Bone marrow (tissue), 2 donors: ENCODE results near the gene C13orf46.
"Not testable (repeated sequence)": the region's sequence is repeated elsewhere in the genome, so short reads cannot be mapped to it uniquely, and the experiment has no call there.

ENCODE experiments used
- DNase-seq, 2 donors: peaks; one replicate each; lab custom pipeline; 2025; lab: John Stamatoyannopoulos, UW

C13orf46 gene

DNA sequence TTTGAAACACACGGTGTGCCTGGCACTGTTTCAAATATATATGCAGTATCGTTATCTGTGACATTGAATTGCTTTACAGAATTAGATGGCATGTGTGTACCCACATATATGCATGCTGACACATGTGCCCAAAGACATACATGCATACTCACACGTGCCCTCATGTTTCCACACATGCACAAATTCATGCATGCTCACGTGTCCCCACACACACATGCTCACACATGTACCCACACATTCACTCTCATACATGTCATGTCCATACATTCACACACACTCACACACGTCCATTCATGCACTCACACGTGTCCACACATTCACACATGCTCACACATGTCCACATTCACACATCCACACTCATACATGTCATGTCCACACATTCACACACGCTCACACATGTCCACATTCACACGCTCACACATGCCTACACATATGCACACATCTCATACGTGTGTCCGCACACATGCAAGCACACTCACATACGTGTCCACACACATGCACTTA, 17.9 kb upstream of the C13orf46 start:
- no peak for DNase-seq

DNA sequence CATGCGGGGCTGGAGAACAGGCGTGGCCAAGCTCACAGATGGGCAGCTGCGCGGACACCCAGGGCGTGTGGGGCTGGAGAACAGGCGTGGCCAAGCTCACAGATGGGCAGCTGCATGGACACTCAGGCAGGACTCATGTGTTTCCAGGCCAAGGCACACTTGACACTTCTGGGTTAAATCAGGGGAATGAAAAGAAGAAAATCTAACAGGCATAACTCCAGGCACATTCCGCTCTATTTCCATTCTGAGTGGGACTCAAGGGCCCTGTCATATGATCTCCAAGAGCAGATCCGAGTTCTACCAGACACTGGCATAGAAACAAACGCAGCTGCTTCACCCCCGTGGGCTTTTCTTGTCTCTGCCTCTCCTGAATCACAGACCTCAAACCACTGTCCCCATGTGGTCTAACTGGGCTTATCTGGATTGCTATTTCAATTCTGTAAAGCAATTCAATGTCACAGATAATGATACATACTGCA, 17.4 kb upstream of the C13orf46 start:
- no peak for DNase-seq

DNA sequence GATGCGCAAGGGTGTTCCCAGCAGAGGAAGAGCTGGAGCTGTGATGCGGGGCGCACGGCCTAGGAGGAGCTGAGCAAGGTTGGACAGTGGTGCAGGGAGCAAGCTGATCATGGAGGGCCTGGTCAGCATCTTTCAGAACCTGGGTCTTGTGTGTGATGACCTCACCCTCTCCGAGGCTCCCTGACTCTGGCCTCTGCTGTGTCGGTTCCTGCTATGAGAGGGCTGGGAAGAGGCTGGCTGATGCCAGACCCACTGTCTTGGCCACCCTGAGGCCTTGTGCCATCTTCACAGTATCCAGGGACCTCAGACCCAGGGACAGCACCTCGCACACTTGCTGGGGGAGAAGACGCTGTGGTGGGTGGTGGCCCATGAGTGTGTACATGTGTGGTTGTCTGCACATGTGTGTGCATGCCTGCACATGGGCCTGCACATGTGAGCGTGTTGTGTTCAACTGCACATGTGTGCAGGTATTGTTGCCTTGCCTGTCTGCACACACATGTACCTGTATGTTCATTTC, 16.5 kb upstream of the C13orf46 start:
- no peak for DNase-seq

DNA sequence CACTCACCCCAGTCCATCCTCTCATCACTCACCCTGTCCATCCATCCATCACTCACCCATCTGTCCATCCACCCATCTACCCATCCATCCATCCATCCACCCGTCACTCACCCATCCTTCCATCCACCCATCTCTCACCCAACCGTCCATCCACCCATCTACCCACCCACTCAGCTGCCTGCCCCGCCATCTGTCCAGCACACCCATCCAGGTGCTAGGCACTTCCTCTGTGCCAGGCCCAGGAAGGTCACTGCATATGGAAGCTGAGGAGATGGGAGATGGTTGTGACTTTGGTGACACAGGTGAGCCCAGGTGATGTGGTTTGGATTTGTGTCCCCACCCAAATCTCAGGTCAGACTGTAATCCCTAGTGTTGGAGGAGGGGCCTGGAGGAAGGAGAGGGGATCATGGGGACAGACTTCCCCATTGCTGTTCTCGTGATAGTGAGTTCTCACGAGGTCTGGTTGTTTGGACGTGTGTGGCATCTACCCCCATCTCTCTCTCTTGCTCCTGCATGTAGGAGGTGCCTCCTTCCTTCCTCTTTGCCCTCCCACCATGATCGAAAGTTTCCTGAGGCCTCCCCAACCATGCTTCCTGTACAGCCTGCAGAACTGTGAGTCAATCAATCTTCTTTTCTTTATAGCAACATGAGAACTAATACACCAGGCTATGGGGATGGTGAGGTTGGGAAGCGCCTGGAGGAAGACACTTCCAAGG, 15.9 kb upstream of the C13orf46 start:
- peak in 1 of 2 donors; percentile 14 for DNase-seq

DNA sequence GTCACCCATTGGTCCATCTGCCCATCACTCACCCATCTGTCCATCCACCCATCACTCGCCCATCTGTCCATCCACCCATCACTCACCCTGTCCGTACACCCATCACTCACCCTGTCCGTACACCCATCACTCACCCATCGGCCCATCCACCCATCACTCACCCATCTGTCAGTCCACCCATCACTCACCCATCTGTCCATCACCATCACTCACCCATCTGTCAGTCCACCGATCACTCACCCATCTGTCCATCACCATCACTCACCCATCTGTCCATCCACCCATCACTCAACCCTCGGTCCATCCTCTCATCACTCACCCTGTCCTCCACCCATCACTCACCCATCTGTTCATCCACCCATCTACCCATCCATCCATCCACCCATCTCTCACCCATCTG, 15.0 kb upstream of the C13orf46 start:
- not testable (repeated sequence) for DNase-seq

DNA sequence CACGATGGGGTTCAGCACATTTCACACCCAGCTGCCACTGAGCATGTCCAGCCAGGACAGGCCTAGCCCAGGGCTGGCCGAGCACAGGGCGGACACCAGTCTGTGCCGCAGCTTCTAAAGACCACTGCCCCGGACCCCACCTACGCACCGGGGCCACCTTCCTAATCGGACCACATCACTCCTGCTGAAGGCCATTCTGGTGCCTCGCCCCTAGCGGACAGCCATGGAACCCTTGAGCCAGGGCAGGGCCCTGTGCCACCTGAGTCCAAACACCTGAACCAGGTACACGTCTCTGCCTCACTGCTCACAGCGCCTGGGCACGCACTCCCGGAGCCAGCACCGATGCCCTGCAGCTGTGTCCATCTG, 8.4 kb upstream of the C13orf46 start:
- no peak for DNase-seq

DNA sequence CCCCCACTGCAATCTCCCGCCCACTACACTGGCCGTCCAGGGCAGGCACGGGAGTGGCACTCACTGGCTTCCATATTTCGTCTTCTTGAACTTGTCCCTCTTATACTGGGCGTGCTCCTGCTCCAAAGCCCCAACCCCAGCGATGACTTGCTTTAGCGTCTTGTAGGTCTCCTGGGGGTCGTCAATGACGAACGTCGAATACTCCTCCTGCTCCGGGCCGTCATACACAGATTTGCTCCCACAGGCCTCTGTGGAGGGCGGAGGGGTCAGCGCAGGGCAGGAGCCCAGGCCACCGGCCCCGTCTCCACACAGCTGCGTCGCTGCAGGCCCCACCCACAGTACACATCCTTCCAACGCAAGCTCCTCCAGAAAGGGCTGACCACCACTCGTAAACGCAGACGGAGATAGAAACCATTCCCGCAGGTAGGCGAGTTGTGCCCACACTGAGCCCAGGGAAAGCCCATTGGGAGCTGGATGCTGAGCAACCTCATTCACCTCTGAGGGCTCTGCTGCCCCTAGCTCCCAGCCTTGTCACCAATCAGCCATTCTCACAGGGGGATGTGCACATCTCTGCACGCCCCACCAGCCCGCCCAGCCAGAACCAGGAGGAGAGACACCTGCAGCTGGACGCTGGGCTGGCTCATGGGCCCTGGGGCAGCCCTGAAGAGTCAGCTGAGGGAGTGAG, 7.9 kb upstream of the C13orf46 start:
- no peak for DNase-seq

DNA sequence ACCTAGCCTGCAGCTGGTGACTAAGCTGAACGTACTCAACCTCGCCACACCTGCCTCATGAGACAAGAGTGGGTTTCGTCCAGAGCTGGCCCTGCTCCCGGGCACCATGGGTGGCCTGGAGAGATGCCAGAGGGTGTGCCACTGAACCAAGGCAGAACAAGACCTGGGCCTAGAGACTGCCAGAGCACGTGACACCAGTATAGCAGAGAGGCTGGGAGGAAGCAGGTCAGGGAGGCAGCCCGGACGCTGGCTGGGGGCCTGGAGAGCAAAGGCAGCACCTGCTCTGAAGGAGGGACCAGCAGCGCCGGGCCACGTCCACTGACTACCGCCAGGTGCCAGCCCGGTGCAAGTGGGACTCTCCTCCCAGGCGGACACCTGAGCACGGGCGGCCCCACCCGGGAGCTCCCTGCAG, 7.3 kb upstream of the C13orf46 start:
- no peak for DNase-seq

DNA sequence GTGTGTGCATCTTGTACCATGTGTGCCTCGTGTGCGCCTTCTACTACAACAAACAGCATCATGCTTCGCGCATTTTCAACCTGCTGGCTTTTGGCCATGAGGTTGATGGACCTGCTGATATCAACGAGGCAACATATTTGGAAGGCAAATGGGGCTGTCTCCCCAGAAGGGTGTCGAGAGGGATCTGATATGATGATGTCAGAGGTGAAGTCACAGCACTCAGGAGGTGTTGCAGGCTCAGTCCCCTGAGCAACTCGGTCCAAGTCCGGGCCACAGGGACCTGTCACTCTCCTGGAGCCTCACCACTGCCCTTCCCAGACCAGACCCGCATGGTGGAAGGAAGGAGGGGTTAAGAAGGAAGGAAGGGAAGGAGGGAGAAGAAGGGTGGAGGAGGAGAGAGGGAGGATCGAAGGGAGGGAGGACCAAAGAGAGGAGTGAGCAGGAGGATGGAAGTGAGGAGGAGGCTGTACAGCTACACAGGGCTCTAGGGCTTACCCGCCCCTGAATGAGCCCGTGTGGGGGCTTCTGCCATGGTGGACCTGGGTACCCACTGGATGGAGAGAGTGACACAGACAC, 6.7 kb upstream of the C13orf46 start:
- DNase-seq = no peak

DNA sequence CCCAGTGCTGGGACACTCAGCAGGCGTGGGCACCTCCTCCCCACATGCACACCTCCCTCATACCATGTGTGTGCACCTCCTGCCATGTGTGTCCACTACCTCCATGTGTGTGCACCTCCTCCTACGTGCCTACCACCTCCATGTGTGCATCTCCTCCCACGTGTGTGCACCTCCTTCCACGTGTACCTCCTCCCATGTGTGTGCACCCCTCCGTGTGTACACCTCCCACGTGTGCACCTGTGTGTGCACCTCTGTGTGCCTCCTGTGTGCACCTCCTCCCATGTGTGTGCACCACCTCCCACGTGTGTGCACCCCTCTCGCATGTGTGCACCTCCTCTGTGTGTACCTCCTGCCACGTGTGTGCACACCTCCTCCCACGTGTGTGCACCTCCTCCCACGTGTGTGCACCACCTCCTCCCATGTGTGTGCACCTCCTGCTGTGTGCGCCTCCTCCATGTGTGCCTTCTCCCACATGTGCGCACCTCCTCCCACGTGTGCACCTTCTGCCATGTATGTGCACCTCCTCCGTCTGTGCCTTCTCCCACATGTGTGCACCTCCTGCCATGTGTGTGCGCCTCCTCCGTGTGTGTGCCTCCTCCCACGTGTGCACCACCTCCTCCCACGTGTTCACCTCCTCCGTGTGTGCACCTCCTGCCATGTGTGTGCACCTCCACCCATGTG, 6.1 kb upstream of the C13orf46 start:
- DNase-seq = no peak

DNA sequence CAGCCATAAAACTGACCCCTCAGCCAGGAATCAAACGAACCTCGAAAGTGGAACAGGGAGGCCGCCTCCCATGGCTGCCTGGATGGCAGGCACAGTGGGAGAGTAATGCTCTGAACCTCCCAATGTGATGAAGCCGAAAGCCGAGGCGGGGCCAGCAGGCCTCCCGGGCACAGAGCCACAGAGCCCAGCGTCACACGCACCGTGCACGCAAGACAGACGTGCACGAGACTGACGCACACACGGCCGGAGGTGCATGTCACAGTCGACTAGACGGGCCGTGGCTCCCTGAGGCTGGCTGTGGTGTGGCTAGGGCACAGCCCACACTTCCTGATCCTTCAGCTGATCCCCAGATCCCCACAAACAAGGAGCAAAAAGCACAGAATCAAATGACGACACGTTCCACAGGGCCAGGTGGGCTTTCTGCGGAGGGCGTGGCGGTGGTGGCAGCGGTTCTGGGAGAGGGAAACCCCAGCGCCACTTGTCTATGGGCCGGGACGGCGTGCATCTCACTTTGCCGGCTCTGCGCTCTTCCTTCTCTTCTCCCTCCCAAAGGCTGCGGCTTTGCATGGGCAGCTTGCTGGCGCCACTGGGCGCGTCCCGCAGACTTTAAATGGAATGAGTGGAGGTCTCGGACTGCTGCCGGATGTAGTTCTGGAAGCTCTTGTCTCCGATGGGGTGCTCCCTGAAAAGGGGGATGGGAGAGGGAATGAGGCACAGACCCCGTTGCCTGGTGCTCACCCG, 5.0 kb upstream of the C13orf46 start:
- DNase-seq = no peak

DNA sequence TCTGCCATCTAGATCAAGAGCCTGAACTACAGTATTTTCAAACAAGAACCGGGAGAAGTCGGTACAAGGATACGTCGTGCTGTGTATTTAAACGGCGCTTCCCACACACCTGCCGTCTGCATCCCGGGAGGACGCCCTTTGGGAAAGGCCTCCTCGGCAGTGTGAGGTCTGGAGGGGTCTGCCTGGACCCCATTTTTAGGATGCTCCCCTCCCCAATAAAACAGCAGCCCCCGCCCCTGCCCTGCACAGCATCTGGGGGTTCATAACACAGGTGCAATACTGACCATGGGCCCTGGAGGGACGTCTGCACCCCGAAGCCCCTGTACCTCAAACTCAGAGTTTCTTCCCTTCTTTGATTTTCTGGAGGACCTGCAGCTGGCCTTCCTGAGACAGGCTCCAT, 4.1 kb upstream of the C13orf46 start:
- DNase-seq = no peak

DNA sequence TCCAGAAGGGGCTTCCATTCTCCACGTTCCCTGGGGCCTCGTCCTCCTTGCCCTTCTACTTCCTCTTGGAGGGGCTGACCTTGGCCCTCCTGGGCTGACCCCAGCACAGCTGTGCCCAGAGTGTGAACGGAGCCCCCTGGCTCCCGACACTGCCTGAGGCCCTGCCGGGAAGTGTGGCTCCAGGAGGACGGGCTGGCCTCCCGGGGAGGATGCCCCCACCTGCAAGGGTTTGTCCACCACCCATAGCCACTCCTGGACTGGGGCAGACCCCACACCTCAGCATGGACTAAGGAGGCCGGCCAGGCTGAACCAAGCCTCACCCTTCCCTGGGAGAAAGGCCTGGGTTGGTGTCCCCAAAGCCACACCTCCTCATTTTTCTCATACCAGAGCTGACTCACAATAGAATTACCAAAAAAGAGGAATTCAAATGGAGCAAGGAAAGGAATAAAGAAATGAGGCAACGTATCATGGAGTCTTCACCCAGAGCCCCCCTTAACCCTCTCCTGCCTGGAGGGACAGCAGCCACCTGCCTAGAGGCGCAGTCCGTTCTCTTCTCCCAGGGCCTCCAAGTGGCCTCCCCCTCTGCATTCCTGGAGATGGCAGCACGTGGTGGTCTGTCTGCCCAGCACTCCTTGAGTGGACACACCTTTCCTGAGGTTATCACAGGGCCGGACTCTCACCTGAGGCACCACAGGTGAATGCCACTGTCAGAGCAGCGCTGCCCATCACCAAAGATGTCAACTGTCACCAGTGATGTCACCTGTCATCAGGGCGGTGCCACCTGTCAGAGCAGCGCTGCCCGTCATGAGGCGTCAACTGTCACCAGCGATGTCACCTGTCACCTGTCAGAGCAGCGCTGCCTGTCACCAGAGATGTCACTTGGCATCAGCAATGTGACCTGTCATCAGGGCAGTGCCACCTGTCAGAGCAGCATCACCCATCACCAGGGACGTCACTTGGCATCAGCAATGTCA, 3.1 kb upstream of the C13orf46 start:
- DNase-seq = no peak

DNA sequence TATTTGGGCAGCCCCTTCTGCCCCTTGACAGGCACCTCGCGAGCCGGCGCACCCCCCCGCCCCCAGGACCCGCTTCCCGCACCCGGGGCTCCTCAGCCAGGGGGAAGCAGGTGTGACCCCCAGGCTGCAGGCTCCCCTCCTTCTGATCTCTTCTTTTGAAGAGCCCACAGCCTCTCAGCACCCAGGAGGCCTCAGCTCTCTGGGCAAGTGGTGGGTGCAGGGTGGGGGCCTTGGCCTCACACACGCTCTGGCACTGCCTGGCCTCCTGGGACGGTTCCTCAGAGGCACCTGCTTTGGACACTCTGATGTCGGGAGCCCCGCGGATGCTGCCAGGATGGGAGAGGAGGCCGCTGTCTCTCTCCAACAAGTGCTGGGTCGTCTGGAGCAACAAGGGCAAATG, 1.5 kb upstream of the C13orf46 start:
- no peak for DNase-seq

DNA sequence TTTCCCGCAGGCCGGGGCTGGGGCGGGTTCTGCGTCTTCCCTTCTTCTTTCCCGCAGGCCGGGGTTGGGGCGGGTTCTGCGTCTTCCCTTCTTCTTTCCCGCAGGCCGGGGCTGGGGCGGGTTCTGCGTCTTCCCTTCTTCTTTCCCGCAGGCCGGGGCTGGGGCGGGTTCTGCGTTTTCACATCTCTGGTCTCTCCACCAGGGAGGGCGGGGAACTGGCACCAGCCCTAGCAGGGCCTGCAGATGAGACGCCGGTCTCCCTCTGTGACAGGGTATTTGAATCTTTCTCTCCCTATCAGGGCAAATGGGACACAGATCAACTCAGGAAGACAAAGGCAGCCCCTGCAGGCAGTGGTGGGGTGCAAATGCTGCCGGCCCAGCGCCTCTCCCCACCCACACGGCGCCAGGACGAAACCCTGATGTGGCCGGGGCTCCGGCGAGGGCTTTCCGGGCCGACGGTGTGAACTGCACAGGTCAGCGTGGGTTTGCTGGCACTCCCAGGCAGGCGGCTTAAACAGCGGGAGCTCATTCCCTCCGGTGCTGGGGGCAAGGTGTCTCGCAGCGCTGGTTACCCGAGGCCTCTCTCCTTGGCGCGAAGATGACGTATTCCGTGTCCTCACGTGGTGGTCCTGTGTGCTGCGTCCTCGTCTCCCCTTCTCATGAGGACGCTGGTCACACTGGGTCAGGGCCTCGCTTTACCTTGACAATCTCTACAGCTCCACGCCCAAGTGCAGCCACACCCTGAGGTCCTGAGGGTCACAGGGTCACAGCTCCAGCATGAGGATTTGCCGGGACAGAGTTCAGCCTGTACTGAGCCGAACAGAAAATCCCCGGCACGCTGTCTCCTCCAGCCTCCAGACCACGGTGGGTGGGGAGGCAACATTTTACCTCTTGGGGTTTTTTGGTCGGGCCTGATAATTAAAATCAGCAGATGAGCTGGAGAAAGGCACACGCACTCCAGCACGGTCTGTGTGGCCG, 717 bp upstream of the C13orf46 start:
- no peak for DNase-seq

DNA sequence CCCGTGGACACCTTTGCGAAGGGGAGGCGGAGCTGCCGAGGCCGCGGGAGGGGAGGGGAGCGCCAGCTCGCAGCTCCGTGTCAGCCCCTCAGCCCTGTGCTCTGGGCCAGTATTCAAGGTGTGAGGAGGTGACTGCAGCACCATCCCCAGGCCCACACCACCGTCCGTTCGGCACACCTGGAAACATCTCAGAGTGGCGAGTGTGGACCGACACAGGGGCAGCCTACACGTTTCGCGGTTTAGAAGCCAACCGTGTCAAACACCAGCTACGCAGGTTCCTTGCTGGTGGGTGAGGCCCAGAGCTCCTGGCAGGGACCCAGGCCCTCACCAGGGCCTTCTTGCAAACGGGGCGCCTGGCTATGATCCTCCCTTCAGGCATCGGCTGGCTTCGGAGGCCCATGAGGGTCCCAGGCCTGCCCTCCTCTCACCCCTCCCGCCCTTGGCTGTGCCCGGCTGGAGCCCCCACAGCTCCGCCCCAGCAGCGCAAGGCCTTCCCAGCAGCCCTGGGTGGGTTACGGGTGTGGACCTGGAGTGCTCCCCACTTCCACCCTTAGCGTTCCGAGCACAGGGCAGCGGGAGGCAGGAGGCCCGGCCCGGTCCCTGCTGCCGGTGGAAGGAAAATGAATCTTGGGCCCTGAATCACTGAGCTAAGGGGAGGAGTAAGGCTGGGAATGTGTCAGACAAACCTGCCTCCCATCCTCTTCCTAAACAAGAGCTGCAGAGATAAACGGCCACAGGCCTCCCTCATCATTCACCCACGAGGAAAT, 1.2 kb downstream of the C13orf46 start:
- DNase-seq = no peak

DNA sequence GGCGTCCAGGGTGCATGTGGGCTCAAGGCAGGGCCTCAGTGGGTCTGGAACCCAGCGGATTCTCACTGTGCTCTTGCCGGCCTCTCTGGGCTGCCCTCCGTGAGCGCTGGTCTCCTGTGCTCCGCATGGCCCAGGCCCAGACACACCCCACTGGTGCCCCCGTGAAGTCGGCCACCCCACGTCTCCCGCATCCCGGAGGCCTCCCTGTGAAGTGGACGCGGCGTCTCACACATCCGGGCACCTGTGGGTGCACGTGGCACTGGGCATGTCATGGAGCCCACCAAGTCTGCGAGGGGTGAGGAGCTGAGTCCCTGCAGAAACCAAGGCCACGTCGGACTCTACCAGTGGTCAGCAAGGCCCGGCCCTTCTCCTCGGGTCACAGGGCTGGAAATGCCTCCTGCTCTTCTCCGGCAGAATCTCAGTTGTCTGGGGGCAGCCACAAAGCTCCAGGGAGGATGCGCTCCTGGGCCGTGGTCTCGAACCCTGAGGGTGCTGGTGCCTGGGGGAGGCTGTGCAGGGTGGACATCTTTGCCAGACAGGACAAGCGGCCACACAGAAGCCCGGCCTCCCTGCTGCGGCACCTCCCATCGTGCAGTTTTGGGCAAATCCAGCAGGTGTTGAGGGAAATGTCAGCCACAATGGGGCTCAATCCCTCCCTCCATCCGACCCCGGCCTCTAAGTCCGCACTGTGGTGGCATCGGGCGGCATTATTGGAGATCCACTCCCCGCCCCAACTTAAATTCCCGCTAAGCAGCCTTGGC, 2.2 kb downstream of the C13orf46 start:
- no peak for DNase-seq
